GM19239 (cell line): ENCODE results near the gene ERBB4.

Source experiments
- DNase-seq: peaks from one replicate; pipeline ENCODE4 v3.0.0; 2011; ENCODE audit warnings: low spot score; ENCODE audit not compliant: insufficient read length
- FAIRE-seq: peaks from 2 replicates; lab custom pipeline; 2011; peaks lifted over from hg19 to GRCh38; lab: Jason Lieb, UNC

ERBB4 gene

DNA sequence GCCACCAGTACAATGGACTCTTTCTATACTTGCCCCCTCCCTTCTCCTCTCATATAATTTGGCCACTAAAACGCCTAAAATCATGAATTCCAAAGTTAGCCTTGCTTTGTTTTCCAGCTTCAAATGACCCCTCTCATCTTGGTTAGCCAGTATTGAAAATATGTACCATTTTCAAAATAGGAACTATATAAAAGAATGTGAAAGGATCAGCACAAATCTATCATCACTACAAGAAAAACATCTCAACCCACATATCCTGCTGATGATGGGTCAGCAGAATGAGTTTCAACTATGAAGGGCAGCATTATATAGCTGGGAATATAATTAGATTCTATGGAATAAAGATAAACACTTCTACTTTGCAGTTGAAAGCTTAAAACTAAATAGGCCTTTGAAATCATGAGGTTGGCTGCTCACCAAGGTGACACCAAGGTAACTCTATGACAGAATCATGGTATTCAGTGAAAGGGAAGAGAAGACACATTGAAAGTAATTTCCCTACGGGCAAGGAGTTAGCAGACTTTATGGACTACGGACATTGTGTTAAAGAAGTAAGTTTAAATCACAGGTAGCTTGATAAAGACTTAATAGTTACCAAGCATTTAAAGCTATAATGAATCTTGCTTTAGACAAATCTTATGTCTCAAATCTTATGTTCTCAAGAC lies 1109.2 kb downstream of the ERBB4 start:
- no peak for FAIRE-seq
- DNase-seq: no peak

DNA sequence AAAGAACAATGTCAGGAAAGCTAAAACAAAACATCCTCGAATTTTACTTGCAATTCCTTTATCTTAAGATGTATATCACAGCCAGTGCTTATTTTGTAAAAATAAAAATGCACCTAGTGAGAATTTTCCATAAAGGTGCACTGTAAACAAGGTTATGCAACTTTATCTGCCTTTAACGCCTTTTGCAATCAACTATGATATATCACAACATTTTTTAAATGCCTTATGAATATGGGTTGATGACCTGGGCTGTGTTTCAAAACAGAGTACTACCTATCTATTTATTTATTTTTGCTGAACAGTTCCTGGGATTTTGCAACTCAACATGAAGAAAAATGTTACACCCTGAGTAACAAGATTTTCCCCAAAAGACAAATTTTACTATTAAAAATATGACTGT lies 1112.4 kb downstream of the ERBB4 start:
- DNase-seq: no peak
- no peak for FAIRE-seq

DNA sequence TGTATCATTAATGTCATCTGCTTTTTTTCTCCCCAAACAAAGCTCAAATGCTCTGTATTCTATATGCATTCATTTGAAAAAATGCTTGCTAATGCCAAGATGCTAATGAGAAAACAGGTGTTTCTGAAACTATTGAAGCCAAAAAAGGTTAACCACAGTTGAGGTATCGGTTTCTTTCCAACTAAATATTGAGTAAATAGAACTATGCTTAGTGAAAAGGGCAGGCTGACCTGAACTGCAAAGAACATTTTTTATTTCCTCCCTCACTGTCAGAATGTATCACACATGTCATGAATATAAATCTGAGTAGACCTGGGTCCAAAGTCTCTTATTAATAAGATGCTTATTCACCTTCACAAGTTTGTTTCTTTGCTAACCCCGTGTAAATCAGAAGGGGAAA lies 1115.6 kb downstream of the ERBB4 start:
- DNase-seq: no peak
- no peak for FAIRE-seq

DNA sequence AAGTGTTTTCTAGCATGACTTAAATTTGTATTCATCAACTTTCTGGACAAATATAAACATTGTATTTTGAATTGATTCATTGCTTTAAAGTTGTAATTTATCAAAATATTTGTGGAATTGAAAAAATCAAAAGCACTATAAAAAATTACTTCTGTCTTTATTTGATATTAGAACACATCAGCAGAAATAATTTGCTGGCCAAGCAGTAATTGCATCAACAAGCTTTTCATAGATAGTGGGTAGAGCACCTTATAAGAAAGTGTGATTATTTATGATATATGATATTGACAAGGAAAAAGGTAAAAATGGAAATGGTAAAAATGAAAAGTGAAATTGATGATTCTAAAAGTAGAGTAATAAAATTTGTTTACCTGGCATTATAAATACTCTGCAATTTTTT lies 1121.1 kb downstream of the ERBB4 start:
- FAIRE-seq (no peak), DNase-seq (no peak)

DNA sequence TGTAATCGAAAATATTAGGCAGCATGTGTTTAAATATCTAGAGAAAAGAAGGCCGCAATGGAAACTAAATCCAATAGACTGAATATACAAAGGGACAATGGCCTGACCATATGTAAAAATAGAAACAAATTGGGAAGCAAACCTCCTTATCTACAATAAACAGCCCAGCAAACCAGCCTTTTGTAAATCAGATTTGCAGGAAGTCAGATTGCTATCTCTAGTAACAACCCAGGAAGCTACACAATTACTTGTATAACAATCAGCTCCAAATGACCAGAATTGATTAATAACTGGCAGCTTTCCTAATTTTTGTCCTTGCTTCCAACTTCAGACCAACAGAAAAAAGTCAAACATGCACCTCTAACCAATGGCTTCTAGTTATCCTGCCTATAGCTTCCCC lies 1122.2 kb downstream of the ERBB4 start:
- FAIRE-seq (no peak), DNase-seq (no peak)

DNA sequence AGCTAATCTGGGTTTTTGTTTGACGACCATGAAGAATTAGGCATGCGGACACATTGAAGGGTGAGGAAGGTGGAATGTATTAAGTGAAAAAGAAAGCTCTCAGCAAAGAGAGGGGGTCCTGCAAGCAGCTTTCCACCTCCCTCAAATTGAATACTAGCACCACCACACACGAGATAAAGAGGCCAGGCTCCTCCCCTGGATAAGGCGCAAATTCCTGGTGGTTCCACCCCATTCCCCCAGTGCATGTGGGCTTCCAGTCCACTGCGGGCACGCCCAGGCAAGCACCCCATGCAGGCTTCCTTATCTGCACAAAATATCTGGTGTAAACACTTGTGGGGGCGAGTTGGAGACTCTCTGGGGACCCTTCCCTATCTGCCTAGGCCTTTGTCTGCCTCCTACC lies 1124.9 kb downstream of the ERBB4 start:
- no peak for FAIRE-seq
- no peak for DNase-seq

DNA sequence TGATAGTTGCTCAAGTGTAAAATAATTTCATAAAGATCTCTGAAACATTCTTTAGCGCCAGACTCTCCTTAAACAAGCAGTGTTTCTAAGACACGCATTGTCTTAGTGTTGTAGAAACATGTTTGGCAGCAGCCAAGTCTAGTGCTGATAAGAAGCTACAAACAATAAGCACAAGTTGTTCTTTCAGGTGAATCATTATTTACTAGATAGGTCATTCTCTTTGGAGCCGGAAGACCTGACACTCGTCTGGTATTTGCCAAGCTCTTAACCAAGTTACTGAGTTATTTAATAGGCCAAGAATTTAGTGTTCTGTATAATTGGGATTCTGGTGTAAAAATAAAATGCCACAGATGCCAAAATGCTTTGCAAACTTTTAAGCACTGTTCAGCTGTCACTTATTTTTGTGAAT lies 1130.1 kb downstream of the ERBB4 start:
- no peak for DNase-seq
- FAIRE-seq: no peak

DNA sequence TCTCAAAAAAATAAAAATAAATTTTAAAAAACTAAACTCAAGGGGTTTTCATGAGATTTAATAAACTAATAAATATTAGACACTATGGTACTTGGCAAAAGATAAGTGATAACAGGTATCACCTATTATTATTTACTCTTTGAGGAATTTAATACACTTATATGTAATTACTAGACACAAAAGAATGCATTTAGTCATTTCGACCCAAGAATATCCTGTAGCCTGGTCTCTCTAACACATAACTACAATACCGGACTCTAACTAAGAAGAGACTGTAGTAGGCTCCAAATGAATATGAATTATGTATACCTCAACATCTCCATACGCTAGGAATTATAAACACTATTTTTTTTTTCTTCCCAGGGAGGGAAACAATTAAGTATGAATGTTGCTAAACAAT lies 1131.5 kb downstream of the ERBB4 start:
- FAIRE-seq (no peak), DNase-seq (no peak)

DNA sequence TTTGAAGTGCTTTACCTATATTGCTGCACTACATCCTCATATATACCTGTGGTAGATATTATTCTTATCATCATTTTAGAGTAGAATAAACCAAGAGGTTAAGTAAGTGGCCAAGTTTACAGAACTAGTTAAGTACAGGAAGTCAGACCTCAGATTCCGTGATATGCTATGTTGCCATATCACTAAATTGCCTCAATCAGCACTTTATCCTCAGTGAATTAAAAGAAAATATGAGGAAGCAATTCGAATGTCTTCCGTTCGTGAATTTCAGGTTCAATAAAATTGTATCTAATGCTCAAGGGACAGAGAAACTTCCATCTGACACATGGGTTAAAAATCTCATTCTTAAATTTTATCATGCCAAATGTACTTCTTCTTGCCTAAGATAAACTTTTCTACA lies 1133.6 kb downstream of the ERBB4 start:
- DNase-seq (no peak), FAIRE-seq (no peak)

DNA sequence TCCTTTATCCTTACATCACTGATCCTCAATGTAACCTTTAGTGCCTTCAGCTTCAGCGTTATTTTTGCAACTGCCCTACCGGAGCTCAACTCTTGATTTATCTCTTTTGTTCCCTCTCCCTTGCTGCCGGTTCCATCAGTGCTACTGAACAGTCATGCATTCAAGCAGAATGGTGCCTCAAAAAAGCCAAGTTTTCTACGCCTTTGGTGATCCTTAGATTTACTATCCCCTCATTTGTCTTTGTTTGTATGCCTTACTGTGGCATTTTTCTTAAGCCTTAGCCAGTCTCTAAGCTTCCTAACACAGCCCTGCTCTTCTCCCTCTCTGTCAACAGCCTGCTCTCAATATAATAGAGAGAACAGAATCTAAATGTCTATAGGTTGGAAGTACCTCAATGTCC lies 1134.5 kb downstream of the ERBB4 start:
- no peak for DNase-seq
- no peak for FAIRE-seq

DNA sequence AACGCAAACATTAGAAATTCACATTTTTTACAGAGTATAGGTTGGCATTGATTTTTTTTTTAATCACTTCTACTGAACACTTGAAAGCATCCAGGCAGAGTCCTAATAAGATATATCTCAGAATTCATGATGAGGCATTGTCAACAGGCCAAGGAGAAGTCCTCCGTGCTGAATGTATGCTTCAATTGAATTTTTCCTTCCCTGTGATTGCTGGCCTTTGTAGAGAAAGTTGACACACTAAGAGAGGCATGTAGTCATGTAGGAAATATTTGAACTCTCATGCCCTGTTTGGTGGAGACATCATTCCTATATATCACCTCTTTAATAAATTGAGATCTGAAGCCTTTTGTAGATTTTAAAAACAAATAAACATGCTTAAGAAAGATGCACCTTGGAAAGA lies 1137.3 kb downstream of the ERBB4 start:
- FAIRE-seq (no peak), DNase-seq (no peak)

DNA sequence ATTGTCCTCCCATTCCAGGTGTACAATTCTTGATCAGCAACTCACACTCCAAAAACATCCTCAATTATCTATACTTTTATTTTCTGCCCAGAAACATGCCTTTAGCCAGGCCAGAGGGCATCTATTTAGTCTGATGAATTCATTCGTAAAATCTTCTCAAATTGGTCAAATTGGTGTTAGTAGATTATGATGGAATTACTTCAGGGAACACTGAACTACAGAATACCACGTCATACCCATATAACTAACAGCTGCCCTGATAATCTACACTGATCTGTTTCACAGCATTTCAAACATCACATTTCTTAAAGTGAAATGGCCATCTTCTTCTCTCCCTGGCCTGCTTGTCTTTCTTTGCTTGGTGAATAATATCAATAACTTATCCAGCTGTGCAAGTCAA lies 1140.8 kb downstream of the ERBB4 start:
- no peak for FAIRE-seq

DNA sequence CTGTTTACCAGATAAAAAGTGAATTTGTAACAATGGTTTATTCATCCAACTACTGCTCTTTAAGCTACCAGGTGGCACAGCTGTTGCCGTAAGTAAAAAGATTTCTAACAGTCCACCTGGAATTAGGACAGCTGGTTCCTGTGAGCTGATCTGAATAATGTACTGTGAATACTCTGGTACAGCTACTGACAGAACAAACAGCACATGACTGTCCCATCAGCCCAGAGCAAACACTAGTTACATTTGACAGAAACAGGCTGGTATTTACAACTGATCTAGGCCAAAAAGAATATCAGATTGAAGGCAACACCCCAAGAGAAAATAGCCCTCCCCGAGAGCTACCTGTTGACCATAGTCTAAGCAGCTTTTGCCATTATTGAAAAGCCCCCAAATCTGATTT lies 1141.8 kb downstream of the ERBB4 start:
- DNase-seq (no peak), FAIRE-seq (no peak)

More for the DNA sequence above, 1140.8 kb downstream of the ERBB4 start:
- DNase-seq: no peak

DNA sequence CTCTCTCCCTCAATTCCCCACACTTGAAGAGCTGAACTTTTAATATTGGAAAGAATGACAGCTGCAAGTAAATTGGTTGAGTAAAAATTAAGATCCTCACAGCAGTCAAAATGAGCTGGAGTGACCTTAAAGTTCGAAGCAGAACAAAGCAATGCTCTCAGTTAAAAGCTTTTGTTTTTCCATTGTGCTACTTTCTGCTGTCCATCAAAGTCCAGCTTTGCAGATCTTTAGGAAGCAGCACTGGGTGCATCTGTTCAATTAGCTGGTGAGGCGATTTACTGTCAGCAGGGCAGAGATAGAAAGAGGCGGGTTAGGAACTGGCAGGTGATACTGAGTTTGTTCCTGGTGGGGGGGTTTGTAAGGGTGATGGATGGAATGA lies 1147.4 kb downstream of the ERBB4 start:
- DNase-seq: no peak
- no peak for FAIRE-seq

DNA sequence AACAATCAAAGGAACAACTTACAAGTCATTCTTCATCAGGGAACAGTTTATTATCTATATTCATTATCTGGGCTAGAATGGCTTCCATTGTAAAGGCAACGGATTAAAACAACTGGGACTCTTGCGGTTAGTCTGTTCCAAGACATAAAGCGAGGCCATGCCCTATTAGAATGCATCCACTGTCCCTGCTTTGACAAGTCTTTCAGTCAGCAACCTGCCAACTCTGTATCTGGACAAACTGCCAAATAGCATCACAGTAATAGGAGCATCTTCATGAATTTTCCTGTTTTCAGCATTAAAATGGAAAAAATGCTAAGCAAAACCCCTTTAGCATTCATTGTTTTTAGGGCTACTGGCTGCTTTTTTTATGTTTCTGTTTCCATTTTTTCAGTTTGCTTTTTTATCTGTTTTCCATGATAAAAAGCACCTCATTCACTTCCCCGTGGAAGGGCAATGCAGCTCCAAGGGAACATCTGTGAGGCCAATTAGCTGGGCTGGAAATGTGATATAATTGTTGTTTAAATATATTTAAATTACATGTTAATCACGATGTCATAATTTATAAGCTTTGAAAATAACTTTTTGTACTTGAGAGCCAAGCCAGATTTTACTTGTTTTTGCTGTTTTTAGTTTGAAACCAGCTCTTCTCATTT lies 1147.9 kb downstream of the ERBB4 start:
- no peak for FAIRE-seq

DNA sequence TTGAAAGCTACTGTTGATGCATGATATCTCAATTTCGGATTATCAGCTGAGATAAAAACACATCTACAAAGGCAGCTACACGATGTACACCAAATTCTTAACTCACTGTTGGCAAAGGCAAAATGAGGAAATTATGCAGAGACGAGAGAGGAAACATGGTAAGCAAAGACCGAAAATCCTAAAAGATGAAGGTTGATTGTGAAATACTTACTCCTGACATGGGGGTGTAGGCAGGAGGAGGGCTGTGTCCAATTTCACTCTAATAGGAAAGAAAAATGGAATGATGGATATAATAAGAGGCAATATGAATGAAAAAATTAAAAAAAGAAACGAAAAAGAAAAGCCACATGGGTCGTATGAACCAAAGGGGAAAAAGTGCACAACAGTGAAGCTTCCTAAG lies 1150.9 kb downstream of the ERBB4 start:
- DNase-seq: no peak
- FAIRE-seq: no peak

More for the DNA sequence above, 1147.9 kb downstream of the ERBB4 start:
- no peak for DNase-seq

DNA sequence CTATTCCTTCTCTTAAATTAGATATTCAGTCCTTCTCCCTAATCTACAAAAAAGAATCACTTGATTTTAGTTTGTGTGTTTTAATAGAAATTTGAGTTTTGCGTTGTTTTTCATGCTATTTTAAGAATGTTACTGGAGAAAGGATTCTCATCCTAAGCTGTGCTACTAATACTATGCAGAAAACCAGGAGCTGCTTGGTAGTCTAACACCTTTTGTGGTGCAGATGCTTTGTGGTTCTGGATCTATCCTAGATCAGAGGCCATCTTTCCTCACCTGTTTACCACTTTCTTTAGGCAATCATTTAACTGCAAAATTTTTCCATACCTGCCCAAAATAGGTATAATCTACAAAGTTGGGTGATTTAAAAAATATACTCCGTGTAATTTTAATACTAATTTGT lies 1158.6 kb downstream of the ERBB4 start:
- no peak for FAIRE-seq

DNA sequence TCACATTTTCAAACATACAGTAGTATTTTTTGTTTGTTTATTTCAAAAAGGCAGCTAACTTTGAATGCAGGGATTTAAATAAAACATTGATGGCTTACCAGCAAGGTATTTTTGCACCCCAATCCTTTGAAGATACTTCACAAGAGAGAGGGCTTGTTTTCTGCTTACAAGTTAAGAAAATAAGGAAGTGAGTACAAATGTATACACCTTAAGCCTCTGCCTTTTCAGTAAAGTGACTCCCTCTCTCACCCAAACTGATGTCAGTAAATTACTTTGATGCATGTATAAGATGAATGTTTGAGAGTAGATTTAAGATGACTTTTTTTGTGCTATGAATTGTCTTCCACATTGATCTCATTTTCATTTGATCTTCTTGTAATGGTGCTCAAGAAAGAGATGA lies 1162.2 kb downstream of the ERBB4 start:
- FAIRE-seq (no peak), DNase-seq (no peak)

More for the DNA sequence above, 1158.6 kb downstream of the ERBB4 start:
- no peak for DNase-seq

DNA sequence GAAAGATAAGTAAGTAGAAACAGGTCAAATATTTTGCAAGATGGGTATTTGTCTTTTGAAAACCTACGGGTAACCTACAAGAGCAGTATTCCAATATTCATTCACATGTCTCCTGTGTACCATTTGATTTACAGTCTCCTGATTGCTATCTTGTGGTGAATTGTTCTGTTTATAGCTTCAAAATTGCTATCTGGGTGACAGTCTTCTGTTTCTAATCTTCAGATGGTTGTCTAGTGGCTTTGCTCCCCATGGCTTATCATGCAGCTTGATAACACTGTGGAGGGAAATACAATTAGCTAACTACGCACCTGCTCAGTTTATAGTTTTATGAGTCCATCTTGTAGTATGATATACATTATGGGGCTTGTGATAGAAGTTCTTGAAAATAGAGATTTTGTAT lies 1165.4 kb downstream of the ERBB4 start:
- no peak for FAIRE-seq

DNA sequence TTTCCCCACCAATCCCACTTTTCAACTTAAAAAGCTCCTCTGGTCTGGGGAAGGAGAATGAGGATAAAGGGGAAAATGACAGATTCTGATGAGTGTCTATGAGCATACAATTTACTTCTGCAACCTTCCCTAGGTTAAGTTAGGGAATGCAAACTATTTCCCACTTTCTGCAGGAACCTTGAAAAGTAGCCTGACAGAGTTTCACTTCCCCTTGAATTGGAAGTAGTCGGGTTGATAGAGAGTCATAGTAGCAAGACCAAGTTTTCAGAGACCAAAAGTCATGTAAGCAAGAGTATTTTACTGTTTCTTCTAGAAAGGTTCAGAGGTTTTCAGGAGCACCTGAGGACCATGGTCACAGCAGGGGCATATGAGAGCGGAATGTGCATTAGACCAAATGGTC lies 1167.1 kb downstream of the ERBB4 start:
- FAIRE-seq (no peak), DNase-seq (no peak)

More for the DNA sequence above, 1165.4 kb downstream of the ERBB4 start:
- DNase-seq: no peak

DNA sequence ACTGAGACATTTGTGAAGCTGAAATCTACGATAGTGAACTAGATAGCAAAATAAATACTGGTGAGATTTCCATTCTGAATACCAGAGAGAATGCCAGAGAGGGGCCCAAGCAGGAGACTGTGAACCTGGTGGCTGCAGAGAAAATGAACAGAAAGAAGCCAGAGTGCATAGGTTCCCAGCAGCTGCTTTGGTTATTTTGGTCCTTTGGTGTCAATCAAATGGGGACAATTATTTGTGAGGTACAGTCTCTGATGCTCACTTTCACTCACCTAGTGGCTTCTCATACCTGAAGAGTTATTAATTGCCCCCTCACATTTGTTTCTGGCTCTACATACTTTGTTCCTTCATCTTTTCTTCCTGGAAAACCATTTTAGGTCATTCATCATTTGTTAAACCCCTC lies 1170.1 kb downstream of the ERBB4 start:
- FAIRE-seq (no peak), DNase-seq (no peak)

DNA sequence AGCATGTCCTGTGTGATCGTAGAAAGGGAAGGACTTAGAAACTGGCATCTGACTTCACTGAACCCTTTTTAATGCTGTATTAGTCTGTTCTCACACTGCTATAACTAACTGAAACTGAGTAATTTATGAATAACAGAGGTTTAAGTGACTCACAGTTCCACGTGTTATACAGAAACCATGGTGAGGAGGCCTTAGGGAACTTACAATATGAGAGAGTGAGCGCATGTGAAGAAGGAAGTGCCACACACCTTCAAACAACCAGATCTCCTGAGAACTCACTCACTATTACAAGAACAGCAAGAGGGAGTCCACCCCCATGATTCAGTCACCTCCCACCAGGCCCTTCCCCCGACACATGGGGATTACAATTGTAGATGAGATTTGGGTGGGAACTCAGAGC lies 1170.9 kb downstream of the ERBB4 start:
- no peak for DNase-seq
- no peak for FAIRE-seq
